ENCODE measurements around the gene CARD6.
"Not testable (repeated sequence)": the region's sequence is repeated elsewhere in the genome, so short reads cannot be mapped to it uniquely, and the experiment has no call there.

Gene CARD6

GRCh38 chr5:40873286-40873880, 32.2 kb downstream of the CARD6 start:
- no peak for FAIRE-seq

GRCh38 chr5:40875958-40876357, 34.8 kb downstream of the CARD6 start:
- no peak for FAIRE-seq

GRCh38 chr5:40877371-40877988, 36.3 kb downstream of the CARD6 start:
- no peak for FAIRE-seq

- peak; percentile 91 for FAIRE-seq
These were observed 38.2 kb downstream of the CARD6 start for GRCh38 chr5:40879163-40879942.

- FAIRE-seq, result no peak
These were observed 41.1 kb downstream of the CARD6 start for GRCh38 chr5:40882291-40882690.

- FAIRE-seq, result not testable (repeated sequence)
These were observed 41.9 kb downstream of the CARD6 start for GRCh38 chr5:40883051-40883450.

GRCh38 chr5:40895440-40896425, 54.6 kb downstream of the CARD6 start:
- not testable (repeated sequence) for FAIRE-seq

- FAIRE-seq, result peak; percentile 68
These were observed 63.2 kb downstream of the CARD6 start for GRCh38 chr5:40904205-40904993.

GRCh38 chr5:40904994-40905306, 63.8 kb downstream of the CARD6 start:
- FAIRE-seq, result no peak

- no peak for FAIRE-seq
These were observed 65.2 kb downstream of the CARD6 start for GRCh38 chr5:40906351-40906751.

GRCh38 chr5:40909264-40909663, 68.1 kb downstream of the CARD6 start, which contains the start of gene C7:
C7 (plus strand) TSS chr5:40909497; CDS start chr5:40909611, 114 bp downstream.
- no peak for FAIRE-seq

- FAIRE-seq, result no peak
These were observed 68.6 kb downstream of the CARD6 start for GRCh38 chr5:40909723-40910122.
